Mesendoderm (in vitro differentiated cells): ENCODE results near the gene ZNF282.
A peak's percentile ranks its signal among the peaks of the same experiment; 100 is the strongest.
"Not testable (repeated sequence)": the region's sequence is repeated elsewhere in the genome, so short reads cannot be mapped to it uniquely, and the experiment has no call there.

Experiments
- DNase-seq: peaks from one replicate; pipeline ENCODE4 v3.0.0; 2013
- H2AK5ac ChIP-seq: 2 replicates; pipeline ENCODE4 v1.6.1; 2013; ENCODE audit warnings: low read length, inconsistent platforms
- H2BK120ac ChIP-seq: 2 replicates; pipeline ENCODE4 v1.6.1; 2013; ENCODE audit warnings: low read depth, mild to moderate bottlenecking, low read length, moderate library complexity, mixed read lengths
- H2BK15ac ChIP-seq: replicated peaks from 2 replicates; pipeline ENCODE4 v1.6.1; 2013; ENCODE audit warnings: low read depth, mild to moderate bottlenecking, moderate library complexity
- H2BK5ac ChIP-seq: 2 replicates; pipeline ENCODE4 v1.6.1; 2013; ENCODE audit warnings: low read length, inconsistent platforms
- H3K18ac ChIP-seq: 2 replicates; pipeline ENCODE4 v1.6.1; 2013; ENCODE audit warnings: mild to moderate bottlenecking, low read length, mixed read lengths
- H3K23ac ChIP-seq: one replicate; pipeline ENCODE4 v1.6.1; 2013; ENCODE audit warnings: low read length
- H3K27ac ChIP-seq: 2 replicates; pipeline ENCODE4 v1.5.1; 2013; ENCODE audit warnings: low read depth, mild to moderate bottlenecking, inconsistent platforms, low read length, moderate library complexity
- H3K27me3 ChIP-seq: 2 replicates; pipeline ENCODE4 v1.6.1; 2013; ENCODE audit warnings: low read length, control low read depth, mild to moderate bottlenecking, inconsistent platforms; ENCODE audit not compliant: insufficient read depth, poor library complexity
- H3K36me3 ChIP-seq: 2 replicates; pipeline ENCODE4 v1.6.1; 2013; ENCODE audit warnings: low read length, inconsistent platforms; ENCODE audit not compliant: control insufficient read depth, insufficient read depth
- H3K4ac ChIP-seq: one replicate; pipeline ENCODE4 v1.6.1; 2013; ENCODE audit warnings: low read depth, mild to moderate bottlenecking, low read length, moderate library complexity
- H3K4me1 ChIP-seq: 2 replicates; pipeline ENCODE4 v1.6.1; 2013; ENCODE audit warnings: low read depth, low read length, inconsistent platforms; ENCODE audit not compliant: control insufficient read depth
- H3K4me2 ChIP-seq: 2 replicates; pipeline ENCODE4 v1.6.1; 2013; ENCODE audit warnings: low read length
- H3K4me3 ChIP-seq: 2 replicates; pipeline ENCODE4 v1.5.1; 2013; ENCODE audit warnings: mild to moderate bottlenecking, low read length
- H3K56ac ChIP-seq: one replicate; pipeline ENCODE4 v1.6.1; 2013; ENCODE audit warnings: low read length
- H3K79me1 ChIP-seq: 2 replicates; pipeline ENCODE4 v1.6.1; 2013; ENCODE audit warnings: low read length, inconsistent platforms
- H3K79me2 ChIP-seq: 2 replicates; pipeline ENCODE4 v1.6.1; 2013; ENCODE audit warnings: mild to moderate bottlenecking, low read length; ENCODE audit not compliant: control insufficient read depth, insufficient read depth
- H3K9ac ChIP-seq: 2 replicates; pipeline ENCODE4 v1.6.1; 2013; ENCODE audit warnings: low read length, inconsistent platforms
- H4K5ac ChIP-seq: one replicate; pipeline ENCODE4 v1.6.1; 2013; ENCODE audit warnings: low read length
- H4K8ac ChIP-seq: one replicate; pipeline ENCODE4 v1.6.1; 2013; ENCODE audit warnings: low read depth, mild to moderate bottlenecking, control low read depth, low read length, moderate library complexity
- WGBS: extraction: QIAGEN DNeasy Blood & Tissue Kit; methylation state at CpG from one replicate; pipeline ENCODE4 v1.1.7; 2013; ENCODE audit warnings: low lambda C conversion rate, missing lambda C conversion rate; ENCODE audit not compliant: insufficient coverage; ENCODE audit errors: extremely low coverage; 5-methylcytosine and 5-hydroxymethylcytosine counted together

The ZNF282 gene

GRCh38 chr7:149248777-149249176 is 53.4 kb downstream of the ZNF282 start:
- Histone ChIP-seq H3K79me1 (peaks cover 4% of the 10 kb centered on the region), H3K79me2 (peaks cover 8% of the 10 kb centered on the region), H3K9ac (no peak overlapping the region), H3K56ac (no peak overlapping the region), H3K27me3 (no peaks in the 10 kb centered on the region), H4K8ac (no peak overlapping the region), H2BK15ac (no peak overlapping the region), H2AK5ac (no peak overlapping the region), H2BK5ac (no peak overlapping the region), H3K4me2 (no peak overlapping the region), H3K27ac (no peak overlapping the region), H3K4me1 (no peaks in the 10 kb centered on the region), H3K18ac (no peak overlapping the region), H4K5ac (no peak overlapping the region), H3K4ac (no peak overlapping the region), H2BK120ac (no peak overlapping the region), H3K23ac (no peak overlapping the region), H3K4me3 (no peak overlapping the region), H3K36me3 (peaks cover 2% of the 10 kb centered on the region)
- no peak for DNase-seq
- no CpG with 5 or more reads among the region's 3 CpGs for WGBS

GRCh38 chr7:149250151-149250550 is 54.8 kb downstream of the ZNF282 start:
- no CpG with 5 or more reads among the region's 18 CpGs for WGBS
- not testable (repeated sequence) for H3K4me1 ChIP-seq

GRCh38 chr7:149251518-149251917 is 56.2 kb downstream of the ZNF282 start:
- H3K79me1 ChIP-seq, H3K9ac ChIP-seq, H3K27me3 ChIP-seq, H3K27ac ChIP-seq, H3K4me2 ChIP-seq, H3K23ac ChIP-seq, H3K4me1 ChIP-seq, H4K5ac ChIP-seq, DNase-seq, H2BK5ac ChIP-seq, H3K4ac ChIP-seq, H3K4me3 ChIP-seq, H4K8ac ChIP-seq, H2BK120ac ChIP-seq, H3K56ac ChIP-seq, H3K79me2 ChIP-seq, H2AK5ac ChIP-seq, H2BK15ac ChIP-seq, H3K18ac ChIP-seq, H3K36me3 ChIP-seq: not testable (repeated sequence)
- no CpG with 5 or more reads among the region's 10 CpGs for WGBS

More at GRCh38 chr7:149250151-149250550, 54.8 kb downstream of the ZNF282 start:
- H2BK120ac ChIP-seq, H3K9ac ChIP-seq, H3K79me2 ChIP-seq, H3K27ac ChIP-seq, DNase-seq, H3K27me3 ChIP-seq, H2AK5ac ChIP-seq, H3K23ac ChIP-seq, H3K4me2 ChIP-seq, H3K36me3 ChIP-seq, H2BK5ac ChIP-seq, H4K8ac ChIP-seq, H3K4ac ChIP-seq, H2BK15ac ChIP-seq, H3K56ac ChIP-seq, H3K18ac ChIP-seq, H3K4me3 ChIP-seq, H4K5ac ChIP-seq, H3K79me1 ChIP-seq: not testable (repeated sequence)

GRCh38 chr7:149252378-149252777 is 57.0 kb downstream of the ZNF282 start:
- Histone ChIP-seq H3K9ac (no peak overlapping the region), H4K8ac (no peak overlapping the region), H3K4me1 (no peaks in the 10 kb centered on the region), H3K27me3 (no peaks in the 10 kb centered on the region), H2AK5ac (no peak overlapping the region), H3K56ac (no peak overlapping the region), H3K18ac (no peak overlapping the region), H3K4me2 (no peak overlapping the region), H3K79me1 (peaks cover 4% of the 10 kb centered on the region), H3K36me3 (peaks cover 7% of the 10 kb centered on the region), H3K4ac (no peak overlapping the region), H3K4me3 (no peak overlapping the region), H3K23ac (no peak overlapping the region), H4K5ac (no peak overlapping the region), H3K27ac (no peak overlapping the region), H2BK120ac (no peak overlapping the region), H2BK5ac (no peak overlapping the region), H2BK15ac (no peak overlapping the region), H3K79me2 (peaks cover 6% of the 10 kb centered on the region)
- WGBS, result no CpG with 5 or more reads among the region's 2 CpGs
- no peak for DNase-seq

- Histone ChIP-seq H3K4me3 (no peak overlapping the region), H3K79me1 (no peaks in the 10 kb centered on the region), H2BK120ac (no peak overlapping the region), H2AK5ac (no peak overlapping the region), H4K5ac (no peak overlapping the region), H3K4ac (no peak overlapping the region), H4K8ac (no peak overlapping the region), H2BK5ac (no peak overlapping the region), H3K18ac (no peak overlapping the region), H3K79me2 (no peaks in the 10 kb centered on the region), H3K9ac (no peak overlapping the region), H3K27me3 (no peaks in the 10 kb centered on the region), H2BK15ac (no peak overlapping the region), H3K56ac (no peak overlapping the region), H3K4me2 (no peak overlapping the region), H3K27ac (no peak overlapping the region), H3K23ac (no peak overlapping the region), H3K36me3 (peaks cover 7% of the 10 kb centered on the region), H3K4me1 (no peaks in the 10 kb centered on the region)
- no CpG with 5 or more reads among the region's 7 CpGs for WGBS
- DNase-seq, result peak; percentile 17
These were observed 58.3 kb downstream of the ZNF282 start for GRCh38 chr7:149253665-149254064.

- no peak overlapping the region for H3K27ac ChIP-seq
- no peaks in the 10 kb centered on the region for H3K27me3 ChIP-seq
- H4K5ac ChIP-seq, result no peak overlapping the region
- no peak overlapping the region for H2BK5ac ChIP-seq
- no peak for DNase-seq
- H4K8ac ChIP-seq, result no peak overlapping the region
- H3K79me2 ChIP-seq, result no peaks in the 10 kb centered on the region
- no CpG with 5 or more reads among the region's 16 CpGs for whole genome bisulfite sequencing
- H3K56ac ChIP-seq, result no peak overlapping the region
- H2BK15ac ChIP-seq, result no peak overlapping the region
- H2AK5ac ChIP-seq, result no peak overlapping the region
- H3K4me2 ChIP-seq, result no peak overlapping the region
- H3K18ac ChIP-seq, result no peak overlapping the region
- H3K23ac ChIP-seq, result no peak overlapping the region
- no peak overlapping the region for H3K9ac ChIP-seq
- H3K4ac ChIP-seq, result no peak overlapping the region
- H3K4me1 ChIP-seq, result no peaks in the 10 kb centered on the region
- peaks cover 7% of the 10 kb centered on the region for H3K36me3 ChIP-seq
- H2BK120ac ChIP-seq, result no peak overlapping the region
- H3K79me1 ChIP-seq, result no peaks in the 10 kb centered on the region
- H3K4me3 ChIP-seq, result no peak overlapping the region
These were observed 59.0 kb downstream of the ZNF282 start for GRCh38 chr7:149254181-149254858.
